ENCODE results near the gene NLRC3.

DNA sequence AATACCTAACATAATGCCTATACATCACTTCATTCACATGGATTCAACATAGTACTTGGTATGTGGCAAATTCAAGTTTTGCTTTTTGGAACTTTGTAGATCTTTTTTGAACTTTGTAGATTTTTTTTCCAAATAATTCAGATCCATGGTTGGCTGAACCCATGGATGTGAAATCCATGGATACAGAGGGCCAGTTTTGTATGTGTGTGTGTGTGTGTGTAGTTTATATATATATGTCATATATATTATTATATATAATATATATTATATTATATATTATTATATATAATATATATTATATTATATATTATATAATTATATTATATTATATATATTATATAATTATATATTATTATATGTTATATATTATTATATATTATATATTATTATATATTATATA is 48.0 kb downstream of the NLRC3 start:
- TF ChIP-seq POLR2A (IDR thresholded peaks at IDR 0.05; ENCODE audit: low read length) (no peak), GATA1 (IDR thresholded peaks at IDR 0.05; ENCODE audit: low read depth, low read length) (no peak)

Measured in erythroblast (primary cell).